ENCODE results near the gene NGFR. TPM values are rescaled to one million over a fixed set of nuclear protein-coding genes. Genes with fewer than 3 reads are reported as not detected.

The NGFR gene
- total and polyA plus RNA-seq, 4 experiments from 2014 or later: 0.47 TPM; not detected in 3

DNA sequence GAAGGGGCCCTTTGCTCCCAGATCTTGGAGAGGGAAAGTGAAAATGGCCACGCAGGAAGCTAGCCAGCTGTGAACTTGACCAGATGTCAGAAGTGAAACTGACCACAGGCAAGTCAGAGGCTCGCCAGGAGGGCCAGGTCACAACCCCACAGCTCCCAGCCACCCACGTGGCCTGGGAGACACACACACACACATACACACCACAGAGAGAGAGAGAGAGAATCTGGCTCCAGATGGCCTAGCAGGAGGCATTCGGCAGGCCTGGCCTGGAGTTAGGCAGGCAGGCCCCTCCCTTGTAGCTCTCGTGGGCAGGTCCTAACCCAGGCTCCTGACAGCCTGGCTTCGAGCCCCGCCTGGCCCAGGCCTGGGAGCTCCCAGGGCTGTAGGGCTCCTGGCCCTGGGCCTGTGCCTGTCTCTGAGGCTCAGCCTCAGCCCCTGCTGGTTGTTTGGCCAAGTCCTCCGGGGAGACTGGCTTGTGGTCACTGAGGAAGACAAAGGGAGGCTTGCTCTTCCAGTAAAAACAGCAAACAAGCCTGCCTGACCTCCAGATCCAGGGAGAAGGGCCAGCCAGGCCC lies 20.2 kb downstream of the NGFR start:
- Mint-ChIP-seq H3K27me3 (peaks cover 1 to 2% of the 10 kb centered on the region in 2 donors), H3K4me1 (no peaks in the 10 kb centered on the region), H3K36me3 (no peaks in the 10 kb centered on the region), H3K4me3 (no peak overlapping the region), H3K27ac (no peak overlapping the region), H3K9me3 (peaks cover 0 to 2% (median 0%) of the 10 kb centered on the region in 8 donors)
- H3K4me3 ChIP-seq (ENCODE audit: low read length in 2 of 2): no peak overlapping the region
- no peaks in the 10 kb centered on the region for H3K27me3 ChIP-seq (ENCODE audit: insufficient read depth, low read length)
- DNase-seq: no peak
- POLR2A ChIA-PET (ENCODE audit: partially characterized antibody): no interaction called here
- no peaks in the 10 kb centered on the region for H3K9me3 ChIP-seq (ENCODE audit: control insufficient read depth in 1 of 2, low read length in 2 of 2)
- intact Hi-C loops (cut with micrococcal nuclease): no loop called here
- no peak overlapping the region for H3K27ac ChIP-seq (ENCODE audit: low read depth, low read length)
- no peaks in the 10 kb centered on the region for H3K4me1 ChIP-seq (ENCODE audit: insufficient read depth, low read length)
- CTCF ChIA-PET (ENCODE audit: partially characterized antibody): interaction anchor here (0.7 to 1.9 kb wide), 2 partner anchors 42 to 437 kb away, joined by 3 to 7 read pairs; no protein-coding TSS in a partner anchor
- no peaks in the 10 kb centered on the region for H3K36me3 ChIP-seq (ENCODE audit: insufficient read depth, low read length)

DNA sequence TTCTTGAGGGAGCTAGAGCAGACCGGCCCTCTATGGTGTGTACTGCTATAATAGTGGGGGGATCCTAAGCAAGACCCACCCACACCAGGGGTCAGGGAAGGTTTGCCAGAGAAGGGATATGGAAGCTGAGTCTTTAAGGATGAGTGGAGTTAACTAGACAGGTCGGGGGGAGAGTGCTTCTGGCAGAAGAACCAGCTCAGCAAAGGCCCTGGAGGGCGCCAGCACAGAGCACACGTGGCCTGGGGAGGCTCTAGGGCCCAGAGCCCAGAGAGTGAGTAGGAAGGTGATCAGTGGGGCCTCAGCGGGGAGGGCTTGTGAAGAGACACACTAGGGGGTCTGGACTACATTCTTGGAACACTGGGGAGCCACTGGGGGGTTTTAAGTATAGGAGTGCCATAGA lies 21.1 kb downstream of the NGFR start:
- Histone ChIP-seq H3K4me1 (ENCODE audit: insufficient read depth, low read length) (no peaks in the 10 kb centered on the region), H3K4me3 (ENCODE audit: low read length in 2 of 2) (no peak overlapping the region), H3K9me3 (ENCODE audit: control insufficient read depth in 1 of 2, low read length in 2 of 2) (no peaks in the 10 kb centered on the region), H3K36me3 (ENCODE audit: insufficient read depth, low read length) (no peaks in the 10 kb centered on the region), H3K27ac (ENCODE audit: low read depth, low read length) (no peak overlapping the region), H3K27me3 (ENCODE audit: insufficient read depth, low read length) (no peaks in the 10 kb centered on the region)
- ChIA-PET CTCF (ENCODE audit: partially characterized antibody) (interaction anchor here (1.2 to 1.9 kb wide), 2 partner anchors 19 to 41 kb away, joined by 4 to 7 read pairs; no protein-coding TSS in a partner anchor), POLR2A (ENCODE audit: partially characterized antibody) (no interaction called here)
- no peaks in the 10 kb centered on the region for H3K4me1 Mint-ChIP-seq
- DNase-seq: no peak
- H3K27ac Mint-ChIP-seq: peak overlapping the region in 1 of 7 donors; percentile 39
- H3K4me3 Mint-ChIP-seq: no peak overlapping the region
- intact Hi-C loops (cut with micrococcal nuclease): no loop called here
- peaks cover 3 to 4% of the 10 kb centered on the region in 2 donors for H3K27me3 Mint-ChIP-seq
- H3K36me3 Mint-ChIP-seq: no peaks in the 10 kb centered on the region
- H3K9me3 Mint-ChIP-seq: peaks cover 0 to 2% (median 0%) of the 10 kb centered on the region in 8 donors

DNA sequence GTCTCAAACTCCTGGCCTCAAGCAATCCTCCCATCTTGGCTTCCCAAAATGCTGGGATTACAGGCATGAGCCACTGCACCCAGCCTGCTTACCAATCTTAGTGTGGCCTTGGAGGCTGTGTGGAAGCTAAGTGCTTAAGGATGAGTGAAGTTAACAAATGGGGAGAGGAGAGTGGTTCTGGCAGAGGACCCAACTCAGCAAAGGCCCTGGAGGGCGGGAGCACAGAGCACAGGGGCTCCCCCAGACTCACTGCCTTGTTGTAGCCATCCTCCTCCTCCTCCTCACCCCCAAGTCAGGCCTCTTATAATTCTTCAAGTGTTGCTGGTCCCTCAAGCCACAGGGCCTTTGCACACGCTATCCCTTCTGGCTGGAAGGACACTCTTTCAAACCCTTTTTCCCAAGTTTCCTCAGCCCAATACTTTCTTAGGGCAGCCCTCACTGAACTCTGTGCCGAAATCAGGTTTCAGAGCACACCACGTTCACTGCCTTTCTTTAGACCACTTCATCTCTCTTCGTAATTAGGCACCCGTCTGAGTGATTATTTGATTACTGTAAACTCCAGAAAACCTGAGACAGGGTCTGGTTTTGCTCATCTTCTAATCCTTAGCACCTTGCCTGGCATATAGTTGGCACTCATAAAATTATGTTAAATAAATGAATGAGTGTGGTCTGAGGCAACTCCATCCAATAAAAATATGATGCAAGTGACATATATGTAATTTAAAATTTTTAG lies 23.4 kb downstream of the NGFR start:
- no peak overlapping the region for H3K4me3 ChIP-seq (ENCODE audit: low read length in 2 of 2)
- no peak for DNase-seq
- no peak overlapping the region for H3K4me3 Mint-ChIP-seq
- no peaks in the 10 kb centered on the region for H3K36me3 ChIP-seq (ENCODE audit: insufficient read depth, low read length)
- no peak overlapping the region for H3K27ac ChIP-seq (ENCODE audit: low read depth, low read length)
- H3K9me3 ChIP-seq (ENCODE audit: control insufficient read depth in 1 of 2, low read length in 2 of 2): no peaks in the 10 kb centered on the region
- H3K9me3 Mint-ChIP-seq: no peaks in the 10 kb centered on the region
- peaks cover 3 to 6% of the 10 kb centered on the region in 2 donors for H3K27me3 Mint-ChIP-seq
- no peaks in the 10 kb centered on the region for H3K27me3 ChIP-seq (ENCODE audit: insufficient read depth, low read length)
- peaks cover 1% of the 10 kb centered on the region for H3K4me1 ChIP-seq (ENCODE audit: insufficient read depth, low read length)
- ChIA-PET CTCF (ENCODE audit: partially characterized antibody) (no interaction called here), POLR2A (ENCODE audit: partially characterized antibody) (no interaction called here)
- intact Hi-C loops (cut with micrococcal nuclease): no loop called here
- peaks cover 2 to 12% (median 3%) of the 10 kb centered on the region in 4 donors for H3K4me1 Mint-ChIP-seq
- H3K36me3 Mint-ChIP-seq: no peaks in the 10 kb centered on the region
- H3K27ac Mint-ChIP-seq: no peak overlapping the region

DNA sequence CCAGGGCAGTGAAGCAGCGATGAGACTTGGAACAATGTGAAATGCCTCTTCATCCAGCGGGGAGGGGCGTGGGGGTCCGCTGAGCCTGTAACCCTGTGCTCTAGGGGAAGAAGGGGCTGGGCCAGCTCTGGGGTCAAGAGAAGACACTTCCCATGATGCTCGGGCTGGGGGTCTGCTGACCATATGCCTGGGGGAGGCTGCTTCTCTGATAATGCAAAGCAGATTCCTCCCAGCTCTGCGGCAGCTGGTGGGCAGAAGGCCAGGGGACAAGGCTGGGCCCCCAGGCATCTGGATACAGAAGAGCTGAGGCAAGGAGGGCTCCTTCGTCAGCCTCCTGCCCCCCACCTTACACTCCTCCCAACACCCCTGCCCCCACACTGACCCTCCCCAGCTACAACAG lies 24.7 kb downstream of the NGFR start:
- peaks cover 2 to 14% (median 7%) of the 10 kb centered on the region in 4 donors for H3K4me1 Mint-ChIP-seq

DNA sequence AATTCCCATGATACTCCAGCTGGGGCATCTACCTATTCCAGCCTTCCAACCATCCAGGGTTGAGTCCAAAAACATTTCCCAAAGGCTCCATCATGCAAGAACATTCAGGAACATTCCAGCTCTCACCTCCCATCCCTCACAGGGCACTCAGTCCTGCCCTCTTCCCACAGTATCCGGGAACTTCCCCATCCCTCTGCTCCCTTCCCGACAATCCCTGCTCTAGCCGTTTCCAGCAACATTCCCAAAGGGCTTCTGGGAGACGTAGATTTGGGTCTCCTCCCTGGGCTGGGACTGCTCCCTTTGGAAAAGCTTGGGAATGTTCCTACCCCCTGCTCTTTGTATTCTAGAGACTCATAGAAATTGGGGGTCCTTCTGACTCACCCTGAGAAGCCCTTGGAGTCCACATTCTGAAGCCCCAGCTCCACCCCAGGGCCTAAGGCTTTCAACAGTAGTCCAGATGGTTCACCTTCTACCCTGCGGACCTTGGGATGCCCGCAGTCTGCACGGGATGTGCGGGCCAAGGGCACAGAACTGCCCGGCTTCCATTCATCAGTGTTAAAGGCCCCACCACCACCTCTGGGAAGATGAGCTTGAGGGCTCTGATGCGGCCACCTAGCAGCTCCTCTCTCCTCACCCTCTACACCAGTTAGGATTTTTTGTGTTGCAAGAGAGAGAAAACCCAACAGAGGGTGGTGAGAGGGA lies 25.4 kb downstream of the NGFR start:
- Mint-ChIP-seq H3K4me1 (peaks cover 2 to 14% (median 7%) of the 10 kb centered on the region in 4 donors), H3K27me3 (peaks cover 3 to 5% of the 10 kb centered on the region in 2 donors), H3K9me3 (no peaks in the 10 kb centered on the region), H3K36me3 (no peaks in the 10 kb centered on the region), H3K4me3 (no peak overlapping the region), H3K27ac (peak overlapping the region in 1 of 7 donors; percentile 24)
- Histone ChIP-seq H3K9me3 (ENCODE audit: control insufficient read depth in 1 of 2, low read length in 2 of 2) (no peaks in the 10 kb centered on the region), H3K36me3 (ENCODE audit: insufficient read depth, low read length) (no peaks in the 10 kb centered on the region), H3K27me3 (ENCODE audit: insufficient read depth, low read length) (no peaks in the 10 kb centered on the region), H3K4me3 (ENCODE audit: low read length in 2 of 2) (no peak overlapping the region), H3K4me1 (ENCODE audit: insufficient read depth, low read length) (peaks cover 7% of the 10 kb centered on the region), H3K27ac (ENCODE audit: low read depth, low read length) (no peak overlapping the region)
- CTCF ChIA-PET (ENCODE audit: partially characterized antibody): interaction anchor here (1.5 kb wide), 1 partner anchor 36 kb away, joined by 9 read pairs; no protein-coding TSS in a partner anchor
- intact Hi-C loops (cut with micrococcal nuclease): no loop called here
- no peak for DNase-seq
- POLR2A ChIA-PET (ENCODE audit: partially characterized antibody): no interaction called here

More for the DNA sequence above, 24.7 kb downstream of the NGFR start:
- H3K36me3 ChIP-seq (ENCODE audit: insufficient read depth, low read length): no peaks in the 10 kb centered on the region
- CTCF ChIA-PET (ENCODE audit: partially characterized antibody): interaction anchor here (1.5 kb wide), 1 partner anchor 37 kb away, joined by 9 read pairs; no protein-coding TSS in a partner anchor
- no peaks in the 10 kb centered on the region for H3K9me3 ChIP-seq (ENCODE audit: control insufficient read depth in 1 of 2, low read length in 2 of 2)
- no peaks in the 10 kb centered on the region for H3K36me3 Mint-ChIP-seq
- POLR2A ChIA-PET (ENCODE audit: partially characterized antibody): no interaction called here
- no peak for DNase-seq
- intact Hi-C loops (cut with micrococcal nuclease): no loop called here
- H3K27me3 ChIP-seq (ENCODE audit: insufficient read depth, low read length): no peaks in the 10 kb centered on the region
- no peak overlapping the region for H3K27ac ChIP-seq (ENCODE audit: low read depth, low read length)
- no peak overlapping the region for H3K4me3 ChIP-seq (ENCODE audit: low read length in 2 of 2)
- H3K27ac Mint-ChIP-seq: no peak overlapping the region
- H3K4me3 Mint-ChIP-seq: no peak overlapping the region
- H3K4me1 ChIP-seq (ENCODE audit: insufficient read depth, low read length): peaks cover 7% of the 10 kb centered on the region
- peaks cover 3 to 5% of the 10 kb centered on the region in 2 donors for H3K27me3 Mint-ChIP-seq
- no peaks in the 10 kb centered on the region for H3K9me3 Mint-ChIP-seq

DNA sequence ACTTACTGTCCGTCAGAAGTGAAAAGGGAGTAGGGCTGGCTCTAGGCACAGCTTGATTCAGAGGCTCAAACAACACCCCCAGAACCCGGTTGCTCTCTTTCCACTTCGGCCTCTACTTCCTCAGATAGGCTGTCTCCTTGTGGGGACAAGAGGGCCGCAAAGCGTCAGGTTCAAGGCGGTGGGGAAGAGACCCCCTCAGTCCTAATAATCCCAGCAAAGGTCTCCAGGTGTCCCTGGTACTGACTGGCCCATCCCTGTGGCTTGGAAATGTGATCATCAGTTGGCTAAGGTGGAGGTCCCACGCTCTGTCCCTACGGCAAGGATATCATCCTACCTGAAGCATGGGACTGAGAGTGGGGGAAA lies 26.0 kb downstream of the NGFR start:
- no peak overlapping the region for H3K4me3 ChIP-seq (ENCODE audit: low read length in 2 of 2)
- CTCF ChIA-PET (ENCODE audit: partially characterized antibody): interaction anchor here (1.5 kb wide), 1 partner anchor 36 kb away, joined by 9 read pairs; no protein-coding TSS in a partner anchor
- Mint-ChIP-seq H3K27me3 (peaks cover 2 to 5% of the 10 kb centered on the region in 2 donors), H3K4me3 (no peak overlapping the region), H3K36me3 (no peaks in the 10 kb centered on the region), H3K27ac (no peak overlapping the region), H3K9me3 (no peaks in the 10 kb centered on the region), H3K4me1 (peaks cover 2 to 14% (median 7%) of the 10 kb centered on the region in 4 donors)
- DNase-seq: no peak
- intact Hi-C loops (cut with micrococcal nuclease): no loop called here
- no peaks in the 10 kb centered on the region for H3K36me3 ChIP-seq (ENCODE audit: insufficient read depth, low read length)
- no peaks in the 10 kb centered on the region for H3K27me3 ChIP-seq (ENCODE audit: insufficient read depth, low read length)
- peaks cover 7% of the 10 kb centered on the region for H3K4me1 ChIP-seq (ENCODE audit: insufficient read depth, low read length)
- POLR2A ChIA-PET (ENCODE audit: partially characterized antibody): no interaction called here
- H3K27ac ChIP-seq (ENCODE audit: low read depth, low read length): no peak overlapping the region
- no peaks in the 10 kb centered on the region for H3K9me3 ChIP-seq (ENCODE audit: control insufficient read depth in 1 of 2, low read length in 2 of 2)

Data from CD4-positive, alpha-beta memory T cell (primary cell).